Fibroblast of pulmonary artery (primary cell): ENCODE data around the gene NR1H3.

Source experiments
- DNase-seq: peaks from one replicate; pipeline ENCODE4 v3.0.0-alpha.2; 2010; ENCODE audit warnings: low read depth
- H3K4me3 ChIP-seq: replicated peaks from 2 replicates; pipeline ENCODE4 v1.5.1; 2011; ENCODE audit warnings: low read depth, mild to moderate bottlenecking, control low read depth, low read length, moderate library complexity
- TF ChIP-seq, protein P1 (sequence below): IDR thresholded peaks from 2 replicates; pipeline ENCODE4 v1.5.1; 2011; ENCODE audit warnings: mild to moderate bottlenecking, control low read depth, low read length, inconsistent platforms; ENCODE audit errors: missing control alignments

Gene NR1H3

DNA sequence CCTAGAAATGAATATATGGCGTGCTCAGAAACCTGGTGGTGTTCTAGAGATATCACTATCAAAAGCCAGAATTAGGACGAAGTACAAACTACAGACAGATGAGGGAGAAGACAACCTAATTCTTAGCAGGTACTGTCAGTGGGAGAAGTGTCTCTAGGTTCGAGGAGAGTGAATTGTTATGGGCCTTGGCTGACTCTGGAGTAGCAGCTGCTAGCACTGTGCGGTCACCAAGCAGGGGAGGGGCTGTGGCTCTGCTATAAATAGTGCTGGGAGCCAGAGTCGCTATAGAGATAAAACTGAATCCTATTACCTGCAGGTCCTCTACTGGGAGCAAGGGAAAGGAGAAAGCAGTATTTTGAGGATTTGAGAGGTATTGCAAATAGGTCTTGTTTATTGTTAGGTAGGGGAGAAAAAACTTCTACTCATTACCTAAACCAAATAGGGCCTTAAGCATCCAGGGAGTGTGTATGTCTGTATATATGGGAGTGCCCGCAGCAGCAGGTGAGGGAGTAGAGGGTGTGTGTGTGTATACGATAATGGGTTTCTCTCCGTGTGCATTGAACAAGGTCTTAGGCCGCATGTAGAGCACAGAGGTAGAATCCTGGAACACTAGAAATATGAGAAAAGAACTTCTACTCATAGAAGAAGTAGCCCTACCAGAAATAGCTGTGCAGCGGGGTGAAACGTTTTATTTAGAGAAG is 14.3 kb downstream of the NR1H3 start:
- no peak for DNase-seq
- TF ChIP-seq, protein P1, sequence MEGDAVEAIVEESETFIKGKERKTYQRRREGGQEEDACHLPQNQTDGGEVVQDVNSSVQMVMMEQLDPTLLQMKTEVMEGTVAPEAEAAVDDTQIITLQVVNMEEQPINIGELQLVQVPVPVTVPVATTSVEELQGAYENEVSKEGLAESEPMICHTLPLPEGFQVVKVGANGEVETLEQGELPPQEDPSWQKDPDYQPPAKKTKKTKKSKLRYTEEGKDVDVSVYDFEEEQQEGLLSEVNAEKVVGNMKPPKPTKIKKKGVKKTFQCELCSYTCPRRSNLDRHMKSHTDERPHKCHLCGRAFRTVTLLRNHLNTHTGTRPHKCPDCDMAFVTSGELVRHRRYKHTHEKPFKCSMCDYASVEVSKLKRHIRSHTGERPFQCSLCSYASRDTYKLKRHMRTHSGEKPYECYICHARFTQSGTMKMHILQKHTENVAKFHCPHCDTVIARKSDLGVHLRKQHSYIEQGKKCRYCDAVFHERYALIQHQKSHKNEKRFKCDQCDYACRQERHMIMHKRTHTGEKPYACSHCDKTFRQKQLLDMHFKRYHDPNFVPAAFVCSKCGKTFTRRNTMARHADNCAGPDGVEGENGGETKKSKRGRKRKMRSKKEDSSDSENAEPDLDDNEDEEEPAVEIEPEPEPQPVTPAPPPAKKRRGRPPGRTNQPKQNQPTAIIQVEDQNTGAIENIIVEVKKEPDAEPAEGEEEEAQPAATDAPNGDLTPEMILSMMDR = no peak
- H3K4me3 ChIP-seq = no peak overlapping the region

DNA sequence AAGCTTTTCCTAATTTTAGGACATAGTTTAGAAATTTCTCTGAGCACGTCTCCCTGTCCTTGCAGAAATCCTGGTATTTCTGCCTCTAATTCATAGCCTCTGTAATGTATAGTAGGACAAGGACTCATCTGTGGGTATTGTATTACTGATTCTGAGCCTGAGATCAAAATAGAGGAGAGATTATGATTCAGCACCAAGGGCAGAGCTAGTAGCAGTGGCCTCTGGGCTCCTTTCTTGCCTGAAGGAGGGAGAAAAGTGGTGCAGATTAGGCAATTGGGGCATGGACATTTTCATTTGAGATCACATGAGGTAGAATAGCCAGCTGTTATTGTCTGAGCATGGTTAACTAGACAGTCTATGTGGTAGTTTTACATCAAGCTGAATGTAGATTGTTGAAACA is 14.9 kb downstream of the NR1H3 start:
- TF ChIP-seq, protein P1 = no peak
- peak; percentile 51 for DNase-seq
- no peak overlapping the region for H3K4me3 ChIP-seq

DNA sequence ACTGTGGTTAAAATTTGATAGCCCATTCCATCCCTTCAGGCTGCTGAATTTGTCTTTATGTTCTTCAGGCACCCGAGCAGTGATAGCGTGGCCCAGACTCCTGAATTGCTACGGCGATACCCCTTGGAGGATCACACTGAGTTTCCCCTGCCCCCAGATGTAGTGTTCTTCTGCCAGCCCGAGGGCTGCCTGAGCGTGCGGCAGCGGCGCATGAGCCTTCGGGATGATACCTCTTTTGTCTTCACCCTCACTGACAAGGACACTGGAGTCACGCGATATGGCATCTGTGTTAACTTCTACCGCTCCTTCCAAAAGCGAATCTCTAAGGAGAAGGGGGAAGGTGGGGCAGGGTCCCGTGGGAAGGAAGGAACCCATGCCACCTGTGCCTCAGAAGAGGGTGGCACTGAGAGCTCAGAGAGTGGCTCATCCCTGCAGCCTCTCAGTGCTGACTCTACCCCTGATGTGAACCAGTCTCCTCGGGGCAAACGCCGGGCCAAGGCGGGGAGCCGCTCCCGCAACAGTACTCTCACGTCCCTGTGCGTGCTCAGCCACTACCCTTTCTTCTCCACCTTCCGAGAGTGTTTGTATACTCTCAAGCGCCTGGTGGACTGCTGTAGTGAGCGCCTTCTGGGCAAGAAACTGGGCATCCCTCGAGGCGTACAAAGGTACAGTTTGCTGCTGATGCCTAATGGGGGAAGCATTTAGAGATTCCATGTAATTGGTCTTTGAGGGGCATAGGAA is 16.9 kb downstream of the NR1H3 start:
- H3K4me3 ChIP-seq = no peak overlapping the region
- TF ChIP-seq, protein P1 = no peak
- no peak for DNase-seq

DNA sequence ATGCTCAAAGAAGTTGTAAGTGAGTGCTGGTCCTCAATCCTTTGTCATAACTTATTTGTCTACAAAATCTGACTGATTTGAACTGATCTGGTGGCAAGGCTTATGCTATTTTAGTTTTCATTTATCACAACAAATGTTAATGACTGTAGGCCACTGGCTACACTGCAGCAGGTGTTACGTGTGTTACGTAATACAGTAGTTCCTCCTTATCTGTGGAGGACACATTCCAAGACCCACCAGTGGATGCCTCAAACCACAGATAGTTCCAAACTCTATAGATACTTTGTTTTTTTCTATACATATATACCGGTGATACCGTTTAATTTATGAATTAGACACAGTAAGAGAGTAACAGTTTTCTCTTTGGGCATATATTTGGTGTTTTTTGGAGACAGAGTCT is 19.1 kb downstream of the NR1H3 start:
- no peak for DNase-seq
- TF ChIP-seq, protein P1 = no peak

DNA sequence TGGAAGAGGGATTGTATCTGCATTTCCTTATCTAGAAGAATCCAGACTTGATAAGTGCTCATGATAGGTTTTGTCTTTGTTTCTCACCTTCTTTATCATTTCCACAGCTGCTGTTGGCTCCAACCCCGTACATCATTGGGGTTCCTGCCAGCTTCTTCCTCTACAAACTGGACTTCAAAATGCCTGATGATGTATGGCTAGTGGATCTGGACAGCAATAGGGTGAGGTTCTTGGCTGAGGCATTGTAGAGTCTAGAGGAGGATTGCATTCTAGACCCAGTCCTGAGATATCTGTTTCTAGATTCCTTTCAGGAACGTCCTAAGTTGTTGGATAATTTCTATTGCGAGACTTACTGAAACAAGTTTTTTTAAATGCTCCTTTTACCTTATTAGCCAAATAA is 20.3 kb downstream of the NR1H3 start:
- TF ChIP-seq, protein P1 = no peak
- no peak overlapping the region for H3K4me3 ChIP-seq
- peak; percentile 47 for DNase-seq

More for the DNA sequence above, 19.1 kb downstream of the NR1H3 start:
- no peak overlapping the region for H3K4me3 ChIP-seq

DNA sequence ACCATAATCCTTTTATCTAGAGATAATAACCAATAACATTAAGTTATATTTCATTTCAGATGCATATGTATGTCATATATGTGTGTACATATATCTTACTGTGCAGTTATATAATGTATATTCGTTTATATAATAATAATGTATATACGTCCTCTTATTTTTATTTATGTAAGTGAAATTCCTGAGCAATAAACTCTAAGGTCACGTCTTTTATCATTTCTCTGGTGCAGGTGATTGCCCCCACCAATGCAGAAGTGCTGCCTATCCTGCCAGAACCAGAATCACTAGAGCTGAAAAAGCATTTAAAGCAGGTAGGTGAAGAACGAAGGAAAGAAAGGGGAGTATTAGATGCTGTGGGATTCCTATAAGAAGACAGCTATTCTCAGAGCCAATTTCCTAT is 21.0 kb downstream of the NR1H3 start:
- TF ChIP-seq, protein P1 = no peak
- no peak for DNase-seq
- H3K4me3 ChIP-seq = no peak overlapping the region

DNA sequence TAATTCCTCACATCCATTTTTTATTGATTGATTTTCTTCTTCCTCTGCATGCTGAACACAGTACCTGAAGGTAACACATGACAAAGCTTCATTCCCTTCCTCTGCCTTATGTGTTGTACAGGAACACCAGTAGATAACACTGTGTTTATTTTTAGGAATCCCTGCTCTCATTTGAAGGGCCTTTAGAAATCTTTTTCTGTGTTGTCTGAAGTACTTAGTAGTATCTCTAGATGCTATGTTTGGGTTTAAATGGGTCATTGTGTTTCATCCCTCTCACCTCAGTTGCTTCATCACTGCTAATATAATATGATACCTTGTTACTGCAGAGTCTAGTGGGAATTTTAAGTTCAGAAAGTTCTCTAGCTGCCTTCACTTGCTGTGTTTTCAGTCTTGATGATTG is 22.3 kb downstream of the NR1H3 start:
- TF ChIP-seq, protein P1 = no peak
- no peak for DNase-seq
- H3K4me3 ChIP-seq = no peak overlapping the region
